NOMO-1 treated with DMSO at 0.1 percent for 48 hours (cell line): ENCODE data around the gene CCNL1.
"Not testable (repeated sequence)": the region's sequence is repeated elsewhere in the genome, so short reads cannot be mapped to it uniquely, and the experiment has no call there.

Source experiments
- DNase-seq: peaks from one replicate; lab custom pipeline; 2025; ENCODE audit not compliant: unreplicated experiment; lab: John Stamatoyannopoulos, UW

CCNL1 gene

DNA sequence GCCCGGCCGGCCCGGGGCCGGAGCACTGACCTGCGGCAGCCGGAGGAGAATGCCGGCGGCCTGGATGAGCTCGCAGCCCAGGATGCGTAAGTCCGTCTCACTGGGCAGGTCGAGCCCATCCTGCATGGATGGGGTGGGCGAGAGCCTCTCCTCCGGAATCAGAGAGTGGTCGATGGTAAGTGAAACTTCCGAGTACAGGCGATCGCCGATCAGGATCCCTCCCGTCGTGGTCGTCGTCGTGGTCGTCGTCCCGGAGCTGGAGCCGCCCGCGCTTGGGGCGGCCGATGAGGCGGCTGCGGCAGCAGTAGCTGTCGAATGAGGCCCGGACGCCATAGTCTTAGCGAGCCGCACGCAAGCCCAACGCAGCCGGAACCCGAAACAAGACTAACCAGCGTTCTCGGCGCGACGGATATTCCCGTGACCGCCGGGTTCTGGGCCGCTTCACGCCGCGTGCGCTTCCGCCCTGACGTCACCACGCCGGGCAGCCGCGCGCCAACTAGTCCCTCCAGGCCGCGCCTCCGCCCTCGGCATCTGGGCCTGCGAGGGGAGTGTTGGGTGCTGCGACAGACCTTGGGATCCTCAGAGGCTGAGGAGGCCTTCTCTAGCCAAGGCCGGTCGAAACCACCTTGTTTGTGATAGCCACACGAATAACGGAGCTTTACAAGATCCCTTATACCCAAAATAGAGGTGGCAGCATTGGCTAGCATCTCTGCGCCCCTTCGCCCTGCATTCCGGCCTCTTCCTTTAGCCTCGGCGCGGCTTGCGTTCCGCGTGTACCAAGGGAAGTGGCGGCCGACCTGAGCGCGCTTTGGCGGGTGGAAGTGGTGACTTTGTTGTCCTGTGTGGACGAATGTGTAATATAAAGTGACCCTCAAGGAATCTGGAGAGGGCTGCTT is at the start of gene CCNL1:
CCNL1 (minus strand) TSS at position 386 of the 896 bp plus-strand sequence; CDS start at position 333, 53 bp downstream.
- DNase-seq = peak; percentile 96

DNA sequence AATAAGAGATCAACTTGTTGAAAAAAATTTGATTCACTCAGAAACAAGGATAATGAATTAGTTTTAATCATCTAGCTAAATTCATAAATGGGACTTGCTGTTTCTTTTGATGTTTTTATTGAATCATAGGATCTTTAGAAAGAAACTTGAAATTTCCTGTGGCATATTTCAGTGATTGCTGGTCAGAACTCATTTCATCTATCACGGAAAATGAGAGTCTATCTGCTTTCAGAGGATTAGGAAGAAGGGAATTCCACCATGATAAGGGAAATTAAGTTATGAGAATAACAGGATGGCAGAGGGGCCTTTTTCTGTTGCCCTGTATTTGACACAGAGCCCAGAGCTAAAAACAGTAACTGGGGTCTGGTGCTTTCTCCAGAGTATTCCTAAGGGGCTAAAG is 44.9 kb upstream of the CCNL1 start:
- DNase-seq = no peak

DNA sequence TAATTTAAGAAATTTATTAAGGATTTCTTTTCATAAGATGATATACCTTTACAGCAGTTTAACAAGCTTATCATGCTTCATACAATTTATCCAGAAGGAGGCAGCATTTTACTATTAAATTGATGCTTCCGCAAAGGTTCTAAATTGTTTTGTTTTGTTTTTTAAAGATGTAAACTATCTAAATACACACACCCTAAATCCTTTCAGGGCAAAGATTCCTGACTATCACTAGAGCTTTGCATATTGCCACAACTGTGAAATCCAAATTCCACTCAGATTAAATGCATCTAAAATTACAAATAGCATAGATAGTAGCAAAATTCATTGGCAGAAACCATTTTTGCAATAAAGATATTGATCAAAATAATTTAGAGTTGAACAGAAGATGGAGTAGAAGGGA is 44.5 kb upstream of the CCNL1 start:
- DNase-seq = peak; percentile 39

DNA sequence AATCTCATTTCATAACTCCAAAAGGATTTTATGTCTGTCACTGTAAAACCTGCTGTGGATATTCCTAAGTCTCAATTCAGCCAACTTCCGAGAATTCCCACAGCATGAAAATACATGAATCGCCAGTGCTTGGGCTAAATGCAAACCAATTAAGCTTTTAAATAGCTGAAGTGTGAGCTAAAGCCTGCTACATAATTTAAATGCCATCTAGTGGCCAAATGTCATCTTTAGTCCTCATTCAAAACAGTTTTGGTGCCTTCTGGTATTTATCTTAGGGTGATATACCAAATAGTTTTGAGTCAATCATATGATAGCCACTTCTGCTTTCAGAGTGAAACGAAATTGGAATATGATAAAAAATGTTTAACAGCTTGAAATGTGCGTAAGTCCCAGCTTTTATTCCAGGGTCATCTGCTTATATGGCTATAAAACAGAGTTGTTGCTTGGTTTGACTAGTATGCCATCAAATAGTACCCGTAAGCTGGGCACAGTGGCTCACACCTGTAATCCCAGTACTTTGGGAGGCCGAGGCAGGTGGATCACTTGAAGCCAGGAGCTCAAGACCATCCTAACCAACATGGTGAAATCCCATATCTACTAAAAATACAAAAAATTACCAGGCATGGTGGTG is 41.8 kb upstream of the CCNL1 start:
- DNase-seq = peak; percentile 66

DNA sequence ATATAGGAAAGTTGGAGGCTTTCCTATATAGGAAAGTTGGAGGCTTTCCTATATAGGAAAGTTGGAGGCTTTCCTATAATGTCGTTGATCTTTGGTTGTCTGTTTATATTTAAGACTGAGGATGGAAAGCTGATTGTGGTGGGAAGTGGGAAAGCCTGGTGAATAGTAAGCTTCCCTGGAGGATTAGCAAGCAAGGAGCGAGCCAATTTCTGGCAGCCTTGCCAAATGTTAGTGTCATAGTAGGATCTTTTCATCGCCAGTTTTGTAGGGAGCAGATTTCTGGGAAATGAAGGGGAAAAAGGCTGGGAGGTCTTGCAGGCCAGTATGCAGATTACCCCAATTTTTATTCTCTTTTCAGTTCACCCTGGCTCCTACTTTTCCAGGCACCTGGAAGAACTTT is 39.9 kb upstream of the CCNL1 start:
- no peak for DNase-seq

DNA sequence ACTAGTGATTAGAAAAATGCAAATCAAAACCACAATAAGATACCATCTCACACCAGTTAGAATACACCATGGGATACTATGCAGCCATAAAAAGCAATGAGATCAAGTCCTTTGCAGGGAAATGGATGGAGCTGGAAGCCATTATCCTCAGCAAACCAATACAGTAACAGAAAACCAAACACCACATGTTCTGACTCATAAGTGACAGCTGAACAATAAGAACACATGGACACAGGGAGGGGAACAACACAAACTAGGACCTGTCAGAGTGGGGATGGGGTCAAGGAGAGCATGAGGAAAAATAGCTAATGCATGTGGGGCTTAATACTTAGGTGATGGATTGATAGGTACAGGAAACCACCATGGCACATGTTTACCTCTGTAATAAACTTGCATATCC is 36.0 kb upstream of the CCNL1 start:
- no peak for DNase-seq

DNA sequence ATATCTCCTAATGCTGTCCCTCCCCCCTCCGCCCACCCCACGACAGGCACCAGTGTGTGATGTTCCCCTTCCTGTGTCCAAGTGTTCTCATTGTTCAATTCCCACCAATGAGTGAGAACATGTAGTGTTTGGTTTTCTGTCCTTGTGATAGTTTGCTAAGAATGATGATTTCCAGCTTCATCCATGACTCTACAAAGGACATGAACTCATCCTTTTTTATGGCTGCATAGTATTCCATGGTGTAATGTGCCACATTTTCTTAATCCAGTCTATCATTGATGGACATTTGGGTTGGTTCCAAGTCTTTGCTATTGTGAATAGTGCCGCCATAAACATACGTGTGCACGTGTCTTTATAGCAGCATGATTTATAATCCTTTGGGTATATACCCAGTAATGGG is 31.2 kb upstream of the CCNL1 start:
- DNase-seq = not testable (repeated sequence)

DNA sequence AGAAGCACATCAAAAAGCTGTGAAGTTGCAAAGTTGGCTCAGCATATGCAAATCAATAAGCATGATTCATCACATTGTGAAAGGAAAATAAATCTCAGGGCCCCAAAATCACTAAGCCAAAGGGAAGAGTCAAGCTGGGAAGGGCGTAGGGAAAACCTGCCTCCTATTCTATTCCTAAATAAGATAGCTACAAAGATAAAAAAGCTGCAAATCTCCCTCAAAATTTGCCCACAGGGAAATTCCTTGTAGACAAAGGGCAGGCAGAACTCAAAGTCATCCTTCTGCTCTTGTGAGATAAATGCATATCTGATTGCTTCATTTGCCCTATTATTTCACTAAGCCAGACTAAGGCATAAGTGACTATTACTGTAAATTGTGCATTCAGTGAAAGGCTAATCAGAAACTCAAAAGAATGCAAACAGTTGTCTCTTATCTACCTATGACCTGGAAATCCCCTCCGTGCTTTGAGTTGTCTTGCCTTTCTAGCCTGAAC is 30.5 kb upstream of the CCNL1 start:
- no peak for DNase-seq

DNA sequence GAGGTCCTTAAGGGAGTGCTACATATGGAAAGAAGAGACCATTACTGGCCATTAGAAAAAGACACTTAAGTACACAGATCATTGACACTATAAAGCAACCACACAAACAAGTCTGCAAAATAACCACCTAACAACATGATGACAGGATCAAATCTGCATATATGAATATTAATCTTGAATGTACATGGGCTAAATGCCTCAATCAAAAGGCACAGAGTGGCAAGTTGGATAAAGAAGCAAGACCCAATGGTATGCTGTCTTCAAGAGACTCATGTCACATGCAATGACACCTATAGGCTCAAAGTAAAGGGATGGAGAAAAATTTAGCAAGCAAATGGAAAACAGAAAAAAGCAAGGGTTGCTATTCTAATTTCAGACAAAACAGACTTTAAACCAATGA is 28.4 kb upstream of the CCNL1 start:
- DNase-seq = no peak

DNA sequence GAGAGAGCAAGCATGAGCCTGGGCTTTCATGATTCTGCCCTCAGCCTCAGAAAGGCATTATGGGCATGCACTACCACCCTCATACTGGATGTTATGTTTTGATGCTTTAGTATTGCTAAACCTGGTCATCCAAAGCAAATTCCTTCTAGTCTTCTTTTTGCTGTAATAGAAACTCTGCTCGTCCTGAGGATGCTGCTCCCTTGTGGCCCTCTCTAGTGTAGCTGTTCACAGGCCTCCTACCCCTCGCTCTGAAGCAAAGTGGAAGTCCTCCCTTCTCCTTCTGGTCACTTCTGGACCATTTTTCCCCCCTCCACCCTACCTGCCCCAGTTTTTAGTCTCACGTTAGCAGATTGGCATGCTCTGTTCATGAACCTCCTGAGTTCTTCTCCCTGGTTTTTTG is 22.9 kb upstream of the CCNL1 start:
- no peak for DNase-seq

DNA sequence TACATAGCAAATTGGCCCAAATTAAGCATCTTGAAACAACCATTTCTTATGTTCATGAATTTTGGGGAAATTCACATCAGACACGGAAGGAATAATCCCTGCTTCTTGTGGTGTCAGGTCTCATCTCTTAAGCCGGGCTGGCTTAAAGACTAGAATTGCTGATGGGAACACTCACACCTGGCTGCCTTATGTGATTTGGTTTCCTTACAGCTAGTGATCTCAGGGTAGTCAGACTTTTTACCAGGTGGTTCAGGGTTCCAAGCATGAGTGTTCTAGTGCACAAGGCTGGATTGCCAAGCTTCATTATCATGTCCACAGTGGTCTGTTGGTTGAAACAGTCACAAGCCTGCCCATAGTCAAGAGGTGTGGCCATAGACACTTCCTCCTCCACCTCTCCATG is 20.3 kb upstream of the CCNL1 start:
- DNase-seq = no peak

DNA sequence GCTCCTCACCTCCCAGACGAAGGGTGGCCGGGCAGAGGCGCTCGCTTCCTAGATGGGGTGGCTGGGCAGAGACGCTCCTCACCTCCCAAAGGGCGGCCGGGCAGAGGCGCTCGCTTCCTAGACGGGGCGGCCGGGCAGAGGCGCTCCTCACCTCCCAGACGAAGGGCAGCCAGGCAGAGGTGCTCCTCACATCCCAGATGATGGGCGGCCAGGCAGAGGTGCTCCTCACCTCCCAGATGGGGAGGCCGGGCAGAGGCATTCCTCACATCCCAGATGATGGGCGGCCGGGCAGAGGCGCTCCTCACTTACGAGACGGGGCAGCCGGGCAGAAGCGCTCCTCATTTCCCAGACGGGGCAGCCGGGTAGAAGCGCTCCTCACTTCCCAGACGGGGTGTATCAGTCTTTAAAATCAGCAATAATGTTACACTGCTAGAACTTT is 19.4 kb upstream of the CCNL1 start:
- no peak for DNase-seq

DNA sequence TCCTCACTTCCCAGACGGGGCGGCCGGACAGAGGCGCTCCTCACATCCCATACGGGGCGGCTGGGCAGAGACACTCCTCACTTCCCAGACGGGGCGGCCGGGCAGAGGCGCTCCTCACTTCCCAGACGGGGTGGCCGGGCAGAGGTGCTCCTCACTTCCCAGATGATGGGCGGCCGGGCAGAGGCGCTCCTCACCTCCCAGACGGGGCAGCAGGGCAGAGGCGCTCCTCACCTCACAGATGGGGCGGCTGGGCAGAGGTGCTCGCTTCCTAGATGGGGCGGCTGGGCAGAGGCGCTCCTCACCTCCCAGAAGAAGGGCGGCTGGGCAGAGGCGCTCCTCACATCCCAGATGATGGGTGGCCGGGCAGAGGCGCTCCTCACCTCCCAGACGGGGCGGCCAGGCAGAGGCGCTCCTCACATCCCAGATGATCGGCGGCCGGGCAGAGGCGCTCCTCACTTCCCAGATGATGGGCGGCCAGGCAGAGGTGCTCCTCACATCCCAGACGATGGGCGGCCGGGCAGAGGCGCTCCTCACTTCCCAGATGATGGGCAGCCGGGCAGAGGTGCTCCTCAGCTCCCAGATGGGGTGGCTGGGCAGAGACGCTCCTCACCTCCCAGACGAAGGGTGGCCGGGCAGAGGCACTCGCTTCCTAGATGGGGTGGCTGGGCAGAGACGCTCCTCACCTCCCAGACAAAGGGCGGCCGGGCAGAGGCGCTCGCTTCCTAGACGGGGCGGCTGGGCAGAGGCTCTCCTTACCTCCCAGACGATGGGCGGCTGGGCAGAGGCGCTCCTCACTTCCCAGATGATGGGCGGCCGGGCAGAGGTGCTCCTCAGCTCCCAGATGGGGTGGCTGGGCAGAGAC is 18.8 kb upstream of the CCNL1 start:
- not testable (repeated sequence) for DNase-seq

DNA sequence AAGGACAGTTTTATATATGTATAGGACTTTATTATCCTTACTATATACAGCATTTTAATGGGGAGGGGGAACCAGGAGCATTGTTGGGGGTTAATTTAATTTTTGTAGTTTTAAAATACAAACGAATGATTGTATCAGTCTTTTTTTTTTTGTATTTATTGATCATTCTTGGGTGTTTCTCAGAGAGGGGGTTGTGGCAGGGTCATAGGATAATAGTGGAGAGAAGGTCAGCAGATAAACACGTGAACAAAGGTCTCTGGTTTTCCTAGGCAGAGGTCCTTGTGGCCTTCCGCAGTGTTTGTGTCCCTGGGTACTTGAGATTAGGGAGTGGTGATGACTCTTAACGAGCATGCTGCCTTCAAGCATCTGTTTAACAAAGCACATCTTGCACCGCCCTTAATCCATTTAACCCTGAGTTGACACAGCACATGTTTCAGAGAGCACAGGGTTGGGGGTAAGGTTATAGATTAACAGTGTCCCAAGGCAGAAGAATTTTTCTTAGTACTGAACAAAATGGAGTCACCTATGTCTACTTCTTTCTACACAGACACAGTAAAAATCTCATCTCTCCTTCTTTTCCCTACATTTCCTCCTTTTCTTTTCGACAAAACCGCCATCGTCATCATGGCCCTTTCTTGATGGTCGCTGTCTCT is 18.0 kb upstream of the CCNL1 start:
- not testable (repeated sequence) for DNase-seq

DNA sequence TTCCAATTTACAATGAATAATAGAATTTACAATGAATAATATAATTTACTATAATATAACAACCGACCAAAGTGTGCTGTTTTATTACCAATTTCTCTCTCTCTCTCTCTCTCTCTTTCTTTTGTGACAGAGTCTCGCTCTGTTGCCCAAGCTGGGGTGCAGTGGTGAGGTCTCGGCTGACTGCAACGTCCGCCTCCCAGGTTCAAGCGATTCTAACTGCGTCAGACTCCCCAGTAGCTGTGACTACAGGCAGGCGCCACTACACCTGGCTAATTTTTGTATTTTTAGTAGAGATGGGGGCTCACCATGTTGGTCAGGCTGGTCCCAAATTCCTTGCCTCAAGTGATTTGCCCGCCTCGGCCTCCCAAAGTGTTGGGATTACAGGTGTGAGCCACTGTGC is 17.0 kb upstream of the CCNL1 start:
- no peak for DNase-seq

DNA sequence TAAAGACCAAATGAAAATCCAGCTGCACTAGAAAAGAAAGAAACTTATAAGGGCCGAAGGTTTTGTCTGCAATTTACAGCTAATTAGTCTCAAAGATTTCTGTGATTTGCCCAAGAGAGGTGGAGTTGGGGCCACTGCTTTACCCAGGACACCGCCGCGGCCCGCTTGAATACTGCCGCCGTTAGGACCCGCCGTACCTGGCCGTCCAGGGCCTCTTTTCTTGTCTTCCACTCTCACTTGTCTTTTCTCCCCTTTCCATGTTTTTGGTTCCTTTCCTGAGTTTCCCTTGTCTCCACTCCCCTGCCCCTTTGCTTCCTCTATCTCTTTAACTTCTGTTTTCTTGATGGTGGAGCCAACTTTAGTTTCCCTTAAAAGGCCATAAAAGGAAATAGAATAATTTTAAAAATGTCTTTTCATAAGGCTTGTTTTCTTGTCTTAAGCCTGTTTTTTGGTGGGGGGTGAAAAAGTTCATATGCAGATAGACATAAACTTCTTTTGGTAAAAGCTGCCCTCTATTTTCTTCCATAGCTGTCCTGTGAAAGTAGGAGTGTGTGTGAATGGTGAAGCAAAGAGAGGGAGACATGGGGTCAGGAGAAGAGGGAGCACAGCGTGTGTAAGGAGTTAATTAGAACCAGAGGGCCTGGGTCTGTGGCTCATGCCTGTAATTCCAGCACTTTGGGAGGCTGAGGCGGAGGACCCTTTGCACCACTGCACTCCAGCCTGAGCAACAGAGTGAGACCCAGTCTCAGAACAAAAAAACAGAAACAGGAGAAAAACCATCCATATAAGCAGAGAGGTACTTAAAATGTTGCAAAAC is 16.0 kb upstream of the CCNL1 start:
- peak; percentile 32 for DNase-seq

DNA sequence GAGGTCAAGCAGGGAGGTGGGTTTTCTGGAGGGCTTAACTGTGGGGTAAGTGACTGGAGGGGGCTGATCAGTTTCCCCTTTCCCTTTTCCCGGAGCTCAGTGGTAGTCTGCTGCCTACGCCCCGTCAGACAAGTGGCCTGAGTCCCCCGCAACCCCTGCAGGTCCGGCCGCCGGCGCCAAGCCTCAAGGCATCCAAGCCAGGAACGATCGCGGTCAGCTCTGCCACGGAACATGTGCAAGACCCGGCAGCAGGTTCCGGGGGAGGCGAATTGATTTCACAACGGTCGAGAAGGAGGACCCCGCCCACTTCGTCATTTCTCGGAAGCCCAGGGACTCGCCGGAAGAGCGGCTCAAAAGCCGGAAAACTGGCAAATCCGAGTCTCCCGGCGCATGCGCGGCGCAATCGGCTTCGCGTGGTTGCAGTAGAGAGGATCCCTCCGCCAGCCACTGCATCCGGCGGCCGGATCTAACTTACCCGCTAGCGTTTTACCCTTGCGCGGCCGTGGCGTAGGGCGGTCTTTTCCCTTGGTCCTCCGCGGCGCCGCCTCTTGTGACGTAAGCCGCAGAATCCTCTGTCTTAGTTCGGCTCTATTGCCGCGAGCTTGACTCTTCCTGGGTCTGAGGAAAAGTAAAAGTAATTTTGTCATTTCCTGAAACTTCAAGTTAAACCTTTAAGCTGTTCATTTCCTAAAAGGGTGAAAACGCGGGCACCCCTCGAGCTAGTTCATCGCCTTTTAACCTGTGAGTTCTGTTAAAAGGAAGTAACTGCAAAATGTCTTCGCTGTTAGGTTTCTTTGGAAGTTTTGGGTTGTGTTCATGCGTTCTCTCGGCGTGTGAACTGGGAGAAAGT is 14.9 kb upstream of the CCNL1 start:
- DNase-seq = peak; percentile 100

DNA sequence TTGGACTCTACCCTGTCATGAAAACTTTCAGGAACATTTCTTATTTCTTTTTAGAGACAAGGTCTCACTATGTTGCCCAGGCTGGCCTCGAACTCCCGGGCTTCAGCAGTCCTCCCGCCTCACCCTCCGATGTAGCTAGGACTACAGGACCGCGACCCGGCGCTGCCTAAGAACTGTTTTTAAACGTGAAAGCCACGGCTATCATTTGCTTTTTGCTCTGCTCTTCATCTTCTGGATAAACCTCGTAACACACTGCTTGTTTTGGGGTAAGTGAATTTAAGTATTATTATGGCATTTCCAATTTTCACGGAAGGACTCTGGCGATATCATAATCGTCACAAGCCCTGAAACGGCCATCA is 14.3 kb upstream of the CCNL1 start:
- DNase-seq = peak; percentile 51

DNA sequence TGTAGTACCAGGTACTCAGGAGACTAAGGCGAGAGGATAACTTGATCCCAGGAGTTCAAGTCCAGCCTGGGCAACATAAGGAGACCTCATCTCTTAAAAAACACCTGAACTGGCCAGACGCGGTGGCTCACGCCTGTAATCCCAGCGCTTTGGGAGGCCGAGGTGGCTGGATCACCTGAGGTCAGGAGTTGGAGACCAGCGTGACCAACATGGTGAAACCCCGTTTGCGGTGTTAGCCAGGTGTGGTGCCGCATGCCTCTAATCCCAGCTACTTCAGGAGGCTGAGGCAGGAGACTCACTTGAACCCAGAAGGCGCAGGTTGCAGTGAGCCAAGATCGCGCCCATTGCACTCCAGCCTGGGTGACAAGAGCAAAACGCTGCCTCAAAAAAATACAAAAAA is 13.4 kb upstream of the CCNL1 start:
- not testable (repeated sequence) for DNase-seq
